GM21529 (cell line): Measurements from ENCODE around the gene RBMS1.

Source experiments
- ATAC-seq: cut with Tn5 transposase; IDR thresholded peaks from one replicate; pipeline ENCODE4 v1.9.1; 2021; ENCODE audit not compliant: unreplicated experiment

RBMS1 gene

DNA sequence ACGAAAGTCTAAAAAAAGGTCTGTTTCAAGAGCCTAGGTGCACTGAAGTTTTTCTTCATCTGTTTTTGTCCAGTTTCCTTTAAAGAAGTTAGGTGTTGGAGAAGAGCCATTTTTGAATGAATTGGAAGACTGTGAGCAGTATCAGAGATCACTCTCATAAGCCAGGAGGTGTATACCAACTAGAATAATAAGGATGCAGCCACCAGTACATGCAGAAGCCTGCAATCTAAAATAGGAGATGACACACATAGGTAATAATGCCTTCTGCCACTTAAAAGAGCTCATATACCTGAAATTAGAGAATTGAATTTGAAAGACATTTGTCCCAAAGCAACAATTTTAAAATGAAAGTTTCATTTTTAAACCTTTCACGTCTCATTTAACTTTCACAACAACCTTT is 81.7 kb downstream of the RBMS1 start:
- ATAC-seq, result no peak

DNA sequence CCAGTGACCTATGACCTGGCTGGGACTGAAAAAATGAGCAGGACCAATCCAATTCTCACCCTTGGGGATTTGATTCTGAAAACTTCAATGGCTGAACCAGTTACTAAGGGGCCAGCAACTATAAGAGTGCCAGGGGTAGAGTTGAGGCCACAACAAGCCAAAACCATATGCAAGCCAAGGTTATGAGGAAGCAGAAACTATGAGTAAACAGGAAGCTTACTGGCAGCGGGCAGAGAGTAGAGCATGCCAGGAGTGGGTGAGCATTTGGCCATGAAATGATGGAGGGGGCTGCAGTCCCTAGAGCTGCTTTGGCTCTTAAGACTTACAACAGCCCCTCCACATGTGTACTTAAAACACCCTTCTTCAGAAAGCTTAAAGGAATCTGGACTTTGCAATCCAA is 82.4 kb downstream of the RBMS1 start:
- peak; percentile 31 for ATAC-seq

DNA sequence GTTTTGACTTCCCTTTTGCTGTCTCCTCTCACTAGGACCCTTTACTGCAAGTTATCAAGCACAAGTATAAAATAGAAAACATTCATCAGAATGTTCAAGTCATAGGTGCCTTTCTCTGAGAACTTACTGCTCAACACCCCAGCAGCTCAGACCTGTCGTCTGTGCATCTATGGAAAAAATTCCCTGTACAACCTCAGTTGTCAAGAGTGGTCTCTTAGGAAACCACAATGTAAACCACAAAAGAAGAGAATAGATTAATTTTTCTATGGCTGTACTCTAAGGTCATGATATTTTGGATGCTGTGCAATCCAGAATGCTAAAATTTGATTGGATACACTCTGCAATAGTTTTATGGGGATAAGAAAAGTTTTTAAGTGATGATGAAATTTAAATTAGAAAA is 84.1 kb downstream of the RBMS1 start:
- no peak for ATAC-seq

DNA sequence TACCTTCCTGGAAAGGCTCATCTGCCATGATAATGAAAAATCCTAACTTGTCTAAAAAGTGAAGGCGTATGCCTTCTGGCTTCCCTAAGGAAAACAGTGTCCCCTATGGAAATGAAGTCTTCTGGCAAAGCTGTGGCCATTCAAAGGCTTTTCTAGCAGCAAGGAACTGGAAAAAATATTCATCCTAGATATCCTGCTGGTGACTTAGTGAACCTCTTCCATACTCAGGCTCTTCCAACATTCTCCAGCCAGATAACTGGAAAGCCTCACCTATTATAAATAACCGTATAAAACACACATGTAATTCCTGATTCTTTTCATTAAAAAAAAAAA is 84.7 kb downstream of the RBMS1 start:
- ATAC-seq, result no peak

DNA sequence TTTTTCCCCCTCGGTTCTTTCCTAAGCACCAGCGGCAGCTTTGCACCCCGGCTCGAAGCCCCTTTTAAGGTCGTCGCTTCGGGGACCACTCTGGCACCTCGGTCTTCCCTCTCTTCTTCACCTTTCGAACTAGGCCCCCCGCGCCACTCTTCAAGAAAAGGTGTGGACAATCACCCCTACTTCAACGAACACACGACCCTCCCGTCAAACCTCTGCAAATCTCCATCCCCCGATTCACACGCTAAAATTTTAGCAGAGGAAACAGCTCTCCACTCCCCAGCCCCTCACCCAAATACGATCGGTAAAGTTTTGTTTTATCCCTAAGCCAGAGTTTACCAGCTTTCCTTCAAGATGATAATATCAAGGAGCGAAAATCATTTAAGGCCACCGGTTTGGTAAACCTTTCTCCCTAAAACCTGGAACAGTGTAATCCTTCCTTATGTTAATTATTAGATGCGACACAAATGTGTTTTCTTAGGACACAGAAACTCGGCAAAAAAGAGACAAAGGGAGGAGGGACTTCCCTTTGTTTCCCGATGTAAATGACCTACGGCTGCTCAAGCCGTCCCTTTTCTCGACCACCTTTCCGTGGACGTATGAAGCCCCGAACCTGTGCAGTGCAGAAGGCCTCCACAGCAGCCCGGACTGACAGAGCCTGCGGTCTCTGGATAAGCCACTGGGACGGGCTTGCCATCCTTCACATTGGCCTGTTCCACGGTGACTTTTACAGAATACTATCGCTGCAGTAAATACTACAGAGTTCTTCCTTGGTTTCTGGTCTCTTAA is 85.2 kb downstream of the RBMS1 start:
- ATAC-seq, result no peak

DNA sequence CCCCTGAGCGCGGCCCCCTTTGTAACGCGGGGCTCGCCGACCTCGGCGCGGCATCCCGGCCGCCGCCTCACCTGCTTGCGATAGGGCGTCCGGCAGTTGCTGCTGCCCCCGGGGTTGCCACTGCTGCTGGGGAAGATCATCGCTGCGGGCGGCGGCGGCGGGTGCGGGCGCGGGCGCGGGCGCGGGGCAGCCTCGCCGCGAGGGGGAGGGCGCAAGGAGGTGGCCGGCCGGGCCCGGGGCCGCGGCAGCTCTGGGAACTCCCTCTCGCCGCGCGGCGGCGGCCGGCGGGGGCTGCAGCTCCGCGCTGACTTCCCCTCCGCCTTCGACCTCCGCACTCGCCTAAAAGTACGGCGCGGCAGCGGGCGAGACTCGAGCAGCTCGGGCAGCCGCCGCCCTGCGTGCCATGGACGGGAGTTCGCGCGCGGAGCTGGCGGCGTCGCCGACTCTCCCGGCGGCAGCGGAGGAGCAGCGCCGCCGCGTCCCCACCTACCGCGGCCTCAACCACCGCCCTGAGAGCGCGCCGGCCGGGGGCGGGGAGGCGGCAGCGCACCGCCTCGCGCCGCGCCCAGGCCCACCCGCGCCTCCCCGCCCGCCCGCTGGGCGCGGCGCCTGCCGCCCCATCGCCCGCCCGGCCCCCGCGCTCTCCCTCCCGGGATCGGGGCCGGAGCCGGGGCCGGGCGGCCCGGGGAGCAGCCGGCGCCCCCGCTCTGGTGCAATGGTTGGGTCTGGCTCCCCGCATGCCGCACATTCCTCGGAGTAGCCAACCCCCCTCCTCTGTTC is 86.0 kb downstream of the RBMS1 start:
- peak; percentile 64 for ATAC-seq

DNA sequence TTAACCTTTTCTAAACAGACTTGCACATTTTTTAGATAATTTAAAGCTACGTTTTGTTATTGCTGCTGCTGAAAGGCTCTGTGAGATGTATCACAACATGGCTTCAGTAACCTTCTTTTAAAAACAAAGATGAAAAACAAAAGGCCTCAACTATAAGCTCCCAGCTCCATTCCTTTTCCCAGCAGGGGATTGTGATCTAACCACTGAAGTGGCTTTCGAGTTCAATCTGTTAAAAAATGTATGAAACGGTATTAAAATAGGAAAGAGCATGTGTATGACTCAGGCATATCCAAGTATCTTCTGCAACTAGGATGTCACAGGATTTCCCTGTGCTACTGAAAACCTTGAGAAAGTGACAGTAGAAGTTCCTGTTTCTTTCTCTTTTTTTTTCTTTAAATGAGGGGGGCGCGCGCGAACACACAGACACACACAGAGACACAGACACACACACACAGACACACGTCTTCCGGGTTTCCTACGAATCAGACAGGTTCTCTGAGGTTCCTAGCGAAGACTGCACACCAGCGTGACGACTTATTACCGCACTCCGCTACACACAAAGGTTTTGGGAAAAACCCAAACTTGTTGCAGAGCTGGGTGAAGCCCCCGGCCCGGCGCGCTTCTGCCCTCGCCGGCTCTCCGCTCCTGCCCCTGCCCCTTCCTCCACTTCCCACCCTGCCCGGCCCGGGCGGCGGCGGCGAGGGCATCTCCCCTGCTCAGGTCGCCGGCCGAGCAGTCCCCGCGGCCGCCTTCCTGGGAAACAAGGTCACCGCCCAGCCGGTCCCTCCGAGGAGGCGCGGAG is 86.8 kb downstream of the RBMS1 start:
- ATAC-seq, result peak; percentile 60

DNA sequence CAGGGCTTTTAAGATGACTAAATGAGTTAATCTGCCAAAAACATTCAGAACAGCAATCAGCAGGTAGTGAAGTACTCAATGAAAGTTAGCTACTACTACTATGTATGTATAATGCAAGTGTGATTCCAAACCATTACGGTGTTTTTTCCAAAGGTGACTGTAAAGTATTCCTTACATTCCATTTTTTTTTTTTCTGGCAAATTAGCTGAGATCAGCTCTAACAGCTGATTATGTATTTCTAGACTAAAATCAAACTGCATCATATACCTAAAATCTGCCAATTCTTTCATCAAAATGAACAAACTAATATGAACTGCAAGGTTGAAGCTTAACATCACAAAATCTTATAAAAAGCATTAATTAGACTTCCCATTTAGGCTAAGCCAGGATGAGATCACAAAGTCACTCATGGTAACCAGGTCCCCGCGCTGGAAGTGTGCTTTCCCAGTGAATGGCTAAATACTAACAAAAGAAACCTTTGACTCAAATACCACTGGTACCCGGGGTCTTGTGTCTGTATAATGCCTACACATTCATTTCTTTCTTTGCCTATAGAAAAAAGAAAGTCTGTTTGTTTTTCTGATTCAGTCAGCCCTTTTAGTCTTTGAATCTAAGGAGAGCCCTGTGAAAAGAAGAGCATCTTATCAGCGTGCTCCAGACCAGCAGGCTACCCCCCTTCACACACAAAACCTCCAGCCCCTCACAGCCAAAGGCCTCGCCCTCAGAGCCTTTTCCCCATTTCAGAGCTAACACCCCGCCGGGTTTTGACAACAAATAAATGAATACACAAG is 88.3 kb downstream of the RBMS1 start:
- ATAC-seq, result no peak

DNA sequence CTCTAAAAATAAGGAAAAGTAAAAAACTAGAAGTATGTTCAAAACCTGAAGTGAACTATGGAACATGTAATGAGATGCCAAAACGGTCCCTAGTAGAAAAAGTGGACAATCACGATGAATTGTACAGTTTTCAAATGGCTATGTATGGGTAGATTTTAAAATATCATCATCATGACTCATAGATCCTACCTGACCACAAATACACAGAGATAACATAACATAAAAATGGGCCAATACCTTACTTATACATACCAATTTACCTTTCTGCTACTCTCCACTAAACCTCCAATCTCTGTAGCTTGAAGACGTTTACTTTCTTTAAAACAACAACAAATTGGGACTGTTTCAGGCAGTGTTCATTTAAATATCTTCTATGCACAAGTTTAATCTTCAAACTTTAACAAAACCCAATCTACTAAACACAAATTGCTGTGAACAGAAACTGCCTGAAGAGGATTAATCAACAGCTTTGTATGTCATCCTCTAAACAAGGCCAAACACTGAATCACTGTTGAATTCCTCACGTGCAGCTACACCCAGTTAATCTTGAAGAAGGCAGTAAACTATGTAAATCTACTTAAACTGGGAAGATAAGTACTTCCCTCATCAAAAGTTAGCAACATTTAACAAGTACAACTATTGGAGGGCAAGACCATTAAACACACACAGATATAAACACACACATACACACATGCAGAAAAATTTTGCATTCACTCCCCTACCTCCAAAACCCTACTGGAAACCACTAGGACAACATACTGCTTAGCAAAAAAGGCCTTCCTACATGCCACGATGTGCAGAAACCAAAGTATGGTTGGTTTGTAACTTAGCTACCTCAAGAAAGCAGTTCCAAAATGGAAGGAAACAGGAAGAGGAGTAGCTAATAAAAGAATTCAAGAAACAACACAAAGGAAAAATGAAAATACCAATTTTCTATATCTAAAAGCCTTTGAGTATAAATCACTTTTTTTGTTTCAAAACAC is 90.3 kb downstream of the RBMS1 start:
- no peak for ATAC-seq

DNA sequence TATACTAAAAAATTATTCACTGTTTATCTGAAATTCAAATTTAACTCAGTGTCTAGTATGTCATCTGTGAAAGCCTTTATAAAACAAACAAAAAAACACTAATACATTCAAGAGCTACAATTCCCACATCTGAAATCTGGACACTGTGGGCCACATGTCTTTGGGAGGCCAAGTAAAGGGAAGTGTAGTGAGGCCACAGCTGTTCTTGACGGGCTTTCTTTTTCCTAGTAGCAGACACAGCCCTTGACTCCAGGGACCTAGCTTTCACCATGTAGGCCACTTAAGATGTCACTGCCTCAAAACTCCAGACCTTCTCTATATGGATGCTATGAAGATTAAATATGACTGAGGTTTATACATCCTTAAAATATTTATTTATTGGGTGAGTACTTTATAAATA is 91.1 kb downstream of the RBMS1 start:
- no peak for ATAC-seq

DNA sequence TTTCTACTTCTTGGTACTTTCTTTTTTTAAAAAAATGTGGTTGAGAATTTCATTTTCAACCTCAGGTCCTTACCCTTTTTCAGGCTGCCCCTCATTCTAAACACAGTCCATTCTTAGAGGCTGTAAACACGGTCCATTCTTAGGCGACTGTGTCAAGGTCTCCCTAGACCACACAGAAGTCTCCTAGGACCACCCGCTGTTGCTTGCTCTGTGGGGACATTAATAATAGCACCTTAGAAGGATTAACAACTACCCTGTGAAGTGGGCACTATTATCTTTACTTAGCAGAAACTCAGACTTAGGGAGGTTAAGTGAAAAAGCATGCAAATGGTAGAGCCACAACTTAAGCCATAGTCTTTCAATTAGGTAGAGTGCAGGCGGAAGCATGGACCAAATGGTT is 91.7 kb downstream of the RBMS1 start:
- no peak for ATAC-seq

DNA sequence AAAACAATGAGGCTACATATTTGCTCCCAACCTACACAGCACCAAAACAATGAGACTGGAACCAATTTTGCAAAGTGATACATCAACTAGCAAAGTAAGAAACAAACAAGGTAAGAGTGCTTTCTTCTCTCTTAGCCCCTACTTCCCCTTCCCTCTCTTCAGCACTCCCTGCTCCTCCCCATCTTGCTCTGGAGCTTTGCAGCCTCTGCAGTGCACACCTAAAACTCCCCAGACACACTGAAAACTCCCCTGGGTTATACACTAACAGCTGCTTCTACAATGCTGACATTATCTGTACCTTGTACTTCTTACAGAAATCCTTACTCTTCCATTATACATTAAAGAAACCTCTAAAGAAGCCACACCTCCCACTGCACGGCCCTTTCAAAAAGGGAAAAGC is 93.7 kb downstream of the RBMS1 start:
- no peak for ATAC-seq

DNA sequence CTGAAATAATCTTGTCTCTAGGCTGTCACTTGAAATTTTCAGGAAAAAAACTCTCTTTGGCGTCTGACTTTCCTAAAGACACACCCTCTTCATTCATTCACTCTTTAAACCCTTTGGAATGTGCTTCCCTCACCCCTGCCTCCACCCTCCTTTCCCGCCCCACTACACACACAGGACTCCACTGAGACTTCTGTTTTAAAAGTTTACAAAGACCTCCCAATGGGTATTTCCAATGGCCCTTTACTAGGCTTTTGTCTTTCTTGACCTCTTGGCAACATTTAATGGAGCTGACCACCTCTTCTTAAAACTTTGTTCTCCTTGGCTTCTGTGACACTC is 96.1 kb downstream of the RBMS1 start:
- no peak for ATAC-seq

DNA sequence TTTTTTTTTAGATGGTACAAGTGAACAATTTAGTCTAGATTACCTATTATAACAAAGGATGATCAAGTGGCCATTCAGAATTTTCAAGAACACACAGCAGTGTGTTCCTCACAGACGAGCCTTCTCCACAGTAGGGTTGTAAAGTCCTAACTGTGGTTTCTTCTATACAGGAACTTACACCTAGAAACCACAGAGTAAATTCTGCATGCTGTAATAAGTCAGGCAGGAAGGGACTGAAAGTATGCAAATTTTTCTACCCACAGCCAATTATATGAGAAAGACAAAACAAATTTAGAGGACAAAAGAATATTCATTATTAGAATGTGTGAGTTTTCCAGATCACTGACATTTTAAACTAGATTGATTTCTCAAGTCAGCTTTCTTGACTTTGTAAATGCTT is 99.5 kb downstream of the RBMS1 start:
- peak; percentile 99 for ATAC-seq

DNA sequence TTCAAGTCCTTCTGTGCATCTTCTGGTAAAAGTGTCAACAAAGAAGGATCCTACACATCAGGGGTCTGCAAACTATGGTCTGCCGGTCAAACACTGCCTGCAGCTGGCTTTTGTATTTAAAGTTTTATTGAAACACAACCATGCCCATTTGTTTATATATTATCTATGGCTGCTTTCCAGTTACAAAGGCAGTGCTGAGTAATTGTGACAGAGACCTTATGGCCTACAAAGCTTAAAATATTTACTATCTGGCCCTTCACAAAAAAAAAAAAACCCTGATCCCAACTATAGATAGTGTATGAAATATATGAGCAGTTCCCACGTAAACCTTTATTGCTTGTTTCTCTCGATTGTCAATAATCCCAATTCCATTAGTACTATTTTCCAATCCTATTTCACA is 101.4 kb downstream of the RBMS1 start:
- ATAC-seq, result no peak

DNA sequence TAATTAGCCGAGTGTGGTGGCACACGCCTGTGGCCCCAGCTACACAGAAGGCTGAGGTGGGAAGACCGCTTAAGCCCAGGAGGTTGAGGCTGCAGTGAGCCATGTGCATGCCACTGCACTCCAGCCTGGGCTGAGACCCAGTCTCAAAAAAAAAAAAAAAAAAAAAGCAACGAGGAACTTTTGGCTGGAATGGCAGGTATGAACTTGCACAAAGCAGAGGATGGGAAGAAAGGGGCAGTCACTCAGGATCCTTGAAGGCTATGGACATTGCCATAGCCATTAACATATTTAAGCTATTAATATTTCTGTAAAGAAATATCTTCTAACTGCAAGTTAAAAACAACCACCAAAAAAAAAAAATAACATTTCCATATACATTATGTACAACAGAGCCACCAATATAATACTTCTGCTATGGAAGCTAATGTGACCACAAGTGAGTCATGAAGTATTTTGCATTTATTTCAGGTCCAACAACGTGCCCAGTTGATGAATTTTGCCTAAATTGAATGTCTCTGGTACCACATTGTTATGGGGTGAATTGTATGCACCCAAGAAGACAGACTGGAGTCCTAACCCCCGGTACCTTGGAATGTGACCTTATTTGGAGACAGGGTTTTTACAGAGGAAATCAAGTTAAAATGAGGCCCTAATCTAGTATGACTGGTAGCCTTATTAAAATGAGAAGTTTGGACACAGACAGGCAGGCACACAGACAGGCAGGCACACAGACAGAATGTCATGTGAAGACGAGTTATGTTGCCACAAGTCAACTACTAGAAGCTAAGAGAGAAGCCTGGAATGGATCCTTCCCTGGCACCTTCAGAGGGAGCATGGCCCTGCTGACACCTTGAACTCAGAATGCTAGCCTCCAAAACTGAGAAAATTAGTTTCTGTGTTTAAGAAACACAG is 102.8 kb downstream of the RBMS1 start:
- ATAC-seq, result no peak

DNA sequence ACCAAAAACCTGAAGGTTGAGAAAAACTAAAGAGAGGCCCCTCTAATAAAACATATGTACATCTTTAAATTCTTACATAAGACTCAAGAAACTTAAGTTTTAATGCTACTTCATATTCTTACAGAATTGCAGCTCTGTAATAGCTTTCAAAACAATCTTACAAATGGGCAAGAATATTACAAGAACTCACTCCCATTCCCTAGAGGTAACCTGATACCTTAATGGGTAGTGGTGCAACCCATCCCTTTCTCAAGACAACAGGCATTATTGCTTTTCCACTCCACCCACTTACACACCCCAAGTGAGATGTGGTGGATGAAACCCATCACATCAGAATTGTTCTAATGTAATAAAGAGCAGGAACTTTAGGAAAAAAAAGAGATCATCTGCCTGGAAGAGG is 103.7 kb downstream of the RBMS1 start:
- ATAC-seq, result no peak

DNA sequence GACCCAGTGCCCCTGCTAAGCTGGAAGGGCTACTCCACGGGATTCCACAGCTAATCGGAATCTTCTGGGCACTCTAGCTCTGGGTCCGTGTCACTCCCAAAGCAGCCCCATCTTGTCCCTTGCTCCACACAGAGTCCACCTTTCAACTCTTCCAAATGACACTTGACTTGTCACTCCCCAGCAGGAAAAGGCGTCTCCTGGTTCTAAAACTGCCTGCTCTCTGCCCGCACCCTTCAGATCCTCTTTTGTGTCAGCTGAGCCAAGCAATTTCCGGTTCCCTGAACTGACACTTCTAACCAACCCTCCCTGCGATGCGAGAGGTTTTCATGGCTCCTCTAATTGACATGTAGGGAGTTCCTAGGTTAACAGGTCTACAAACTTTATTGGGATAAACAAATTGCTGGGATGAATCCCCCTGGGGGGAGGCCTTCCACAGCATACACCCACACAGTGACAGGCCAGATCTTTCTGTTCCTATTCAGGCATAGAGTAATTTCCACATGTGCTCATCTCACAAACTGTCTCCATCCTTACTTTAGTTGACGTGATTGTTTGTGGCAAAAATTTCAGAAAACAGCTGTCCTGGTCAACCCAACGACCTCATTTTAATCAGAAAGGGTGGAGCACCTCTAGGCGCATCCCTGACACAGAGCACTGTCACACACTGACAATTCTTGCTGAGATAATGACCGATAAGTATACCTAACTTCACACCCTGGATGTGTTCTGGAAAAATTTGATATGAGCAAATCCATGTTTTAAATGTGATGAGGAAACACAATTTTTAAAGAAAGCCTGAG is 104.9 kb downstream of the RBMS1 start:
- no peak for ATAC-seq
